WTC11 (cell line): ENCODE results near the gene ELL3. TPM values are rescaled to one million over a fixed set of nuclear protein-coding genes. Genes with fewer than 3 reads are reported as not detected.
A peak's percentile ranks its signal among the peaks of the same experiment; 100 is the strongest.

Experiments
- ARID4B ChIP-seq: sonication (generic); formaldehyde crosslinking; IDR thresholded peaks from 2 replicates; pipeline ENCODE4 v1.8.0; 2023; ENCODE audit warnings: missing genetic modification reagents, mild to moderate bottlenecking, borderline replicate concordance
- ATF6 ChIP-seq: sonication (generic); formaldehyde crosslinking; IDR thresholded peaks from 2 replicates; pipeline ENCODE4 v1.8.1; 2023; ENCODE audit warnings: mild to moderate bottlenecking, missing genetic modification reagents
- E2F1 ChIP-seq: sonication (generic); formaldehyde crosslinking; IDR thresholded peaks from 2 replicates; pipeline ENCODE4 v1.8.0; 2022; ENCODE audit warnings: mild to moderate bottlenecking, missing genetic modification reagents
- E2F5 ChIP-seq: sonication (generic); formaldehyde crosslinking; IDR thresholded peaks from 2 replicates; pipeline ENCODE4 v1.8.1; 2022; ENCODE audit warnings: mild to moderate bottlenecking, moderate library complexity, missing genetic modification reagents
- ETV6 ChIP-seq: sonication (generic); formaldehyde crosslinking; IDR thresholded peaks from 2 replicates; pipeline ENCODE4 v1.8.1; 2022; ENCODE audit warnings: mild to moderate bottlenecking, missing genetic modification reagents
- GABPB1 ChIP-seq: sonication (generic); formaldehyde crosslinking; IDR thresholded peaks from 2 replicates; pipeline ENCODE4 v1.8.1; 2023; ENCODE audit warnings: mild to moderate bottlenecking, missing genetic modification reagents
- MLX ChIP-seq: sonication (generic); formaldehyde crosslinking; IDR thresholded peaks from 2 replicates; pipeline ENCODE4 v1.8.1; 2023; ENCODE audit warnings: mild to moderate bottlenecking, missing genetic modification reagents, moderate library complexity
- MXD4 ChIP-seq: fragments of 250-450 bp; sonication (Bioruptor Pico); IDR thresholded peaks from 2 replicates; pipeline ENCODE4 v1.8.0; 2021; ENCODE audit warnings: mild to moderate bottlenecking, moderate library complexity, borderline replicate concordance
- MYBL2 ChIP-seq: sonication (generic); formaldehyde crosslinking; IDR thresholded peaks from 2 replicates; pipeline ENCODE4 v1.8.1; 2023; ENCODE audit warnings: mild to moderate bottlenecking, moderate library complexity, missing genetic modification reagents
- NFE2L1 ChIP-seq: sonication (generic); formaldehyde crosslinking; IDR thresholded peaks from 2 replicates; pipeline ENCODE4 v1.8.1; 2023; ENCODE audit warnings: missing genetic modification reagents
- NFYB ChIP-seq: sonication (generic); formaldehyde crosslinking; conservative IDR thresholded peaks from 2 replicates; pipeline ENCODE4 v1.8.0; 2022; ENCODE audit warnings: low read depth, missing genetic modification reagents
- NR1H2 ChIP-seq: sonication (generic); formaldehyde crosslinking; IDR thresholded peaks from 2 replicates; pipeline ENCODE4 v1.9.0; 2021; ENCODE audit warnings: mild to moderate bottlenecking, moderate library complexity, missing genetic modification reagents
- PRDM15 ChIP-seq: sonication (generic); formaldehyde crosslinking; IDR thresholded peaks from 2 replicates; pipeline ENCODE4 v1.8.0; 2022; ENCODE audit warnings: missing genetic modification reagents
- SMAD4 ChIP-seq: sonication (generic); formaldehyde crosslinking; IDR thresholded peaks from 2 replicates; pipeline ENCODE4 v1.8.0; 2022; ENCODE audit warnings: mild to moderate bottlenecking, missing genetic modification reagents
- TEAD4 ChIP-seq: sonication (generic); formaldehyde crosslinking; IDR thresholded peaks from 2 replicates; pipeline ENCODE4 v1.8.0; 2022; ENCODE audit warnings: mild to moderate bottlenecking, missing genetic modification reagents
- USF1 ChIP-seq: sonication (generic); formaldehyde crosslinking; IDR thresholded peaks from 2 replicates; pipeline ENCODE4 v1.8.0; 2022; ENCODE audit warnings: mild to moderate bottlenecking, missing genetic modification reagents
- ZMAT4 ChIP-seq: fragments of 250-450 bp; sonication (Bioruptor Pico); IDR thresholded peaks from 2 replicates; pipeline ENCODE4 v1.9.0; 2021; ENCODE audit warnings: mild to moderate bottlenecking
- ZNF532 ChIP-seq: fragments of 250-450 bp; sonication (Bioruptor Pico); IDR thresholded peaks from 2 replicates; pipeline ENCODE4 v1.9.0; 2021; ENCODE audit warnings: mild to moderate bottlenecking, borderline replicate concordance
- total RNA-seq: library from RNA; stranded (reverse); gene quantifications from 3 replicates; pipeline ENCODE4 v1.2.3, GENCODE V29; 2021

Gene ELL3
- total RNA-seq, 1 experiment from 2014 or later = 8.8 TPM

GRCh38 chr15:43824302-43825246, 47.8 kb upstream of the ELL3 start, which contains the start of gene MFAP1 (continued):
- TF ChIP-seq ETV6 (CRISPR knock-in tag) (peak; percentile 97), E2F5 (peak; percentile 96), MYBL2 (CRISPR knock-in tag) (peak; percentile 79), PRDM15 (CRISPR knock-in tag) (no peak), USF1 (CRISPR knock-in tag) (peak; percentile 47; the same call in 1 of the 2 replicates), ZNF532 (CRISPR knock-in tag) (no peak), MXD4 (CRISPR knock-in tag) (no peak), NFE2L1 (CRISPR knock-in tag) (peak; percentile 93), E2F1 (CRISPR knock-in tag) (peak; percentile 86; the same call in 1 of the 2 replicates), GABPB1 (peak; percentile 85), SMAD4 (CRISPR knock-in tag) (no peak), ARID4B (CRISPR knock-in tag) (no peak; the same call in 1 of the 2 replicates), ATF6 (CRISPR knock-in tag) (no peak), NR1H2 (CRISPR knock-in tag) (0 out of 2 replicates have a peak, but pooled peaks have one; percentile 42), TEAD4 (CRISPR knock-in tag) (0 out of 2 replicates have a peak, but pooled peaks have one; percentile 40), MLX (CRISPR knock-in tag) (no peak), NFYB (CRISPR knock-in tag) (no peak), ZMAT4 (CRISPR knock-in tag) (no peak)
